Measurements from ENCODE around the gene ZIC5.

GRCh38 chr13:99944102-99944501 lies 27.5 kb downstream of the ZIC5 start:
- TF ChIP-seq, protein P1, sequence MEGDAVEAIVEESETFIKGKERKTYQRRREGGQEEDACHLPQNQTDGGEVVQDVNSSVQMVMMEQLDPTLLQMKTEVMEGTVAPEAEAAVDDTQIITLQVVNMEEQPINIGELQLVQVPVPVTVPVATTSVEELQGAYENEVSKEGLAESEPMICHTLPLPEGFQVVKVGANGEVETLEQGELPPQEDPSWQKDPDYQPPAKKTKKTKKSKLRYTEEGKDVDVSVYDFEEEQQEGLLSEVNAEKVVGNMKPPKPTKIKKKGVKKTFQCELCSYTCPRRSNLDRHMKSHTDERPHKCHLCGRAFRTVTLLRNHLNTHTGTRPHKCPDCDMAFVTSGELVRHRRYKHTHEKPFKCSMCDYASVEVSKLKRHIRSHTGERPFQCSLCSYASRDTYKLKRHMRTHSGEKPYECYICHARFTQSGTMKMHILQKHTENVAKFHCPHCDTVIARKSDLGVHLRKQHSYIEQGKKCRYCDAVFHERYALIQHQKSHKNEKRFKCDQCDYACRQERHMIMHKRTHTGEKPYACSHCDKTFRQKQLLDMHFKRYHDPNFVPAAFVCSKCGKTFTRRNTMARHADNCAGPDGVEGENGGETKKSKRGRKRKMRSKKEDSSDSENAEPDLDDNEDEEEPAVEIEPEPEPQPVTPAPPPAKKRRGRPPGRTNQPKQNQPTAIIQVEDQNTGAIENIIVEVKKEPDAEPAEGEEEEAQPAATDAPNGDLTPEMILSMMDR (IDR thresholded peaks at IDR 0.05): no peak
- TF ChIP-seq EP300 (IDR thresholded peaks at IDR 0.05) (no peak), POLR2AphosphoS5 (IDR thresholded peaks at IDR 0.05) (no peak), POLR2A (IDR thresholded peaks at IDR 0.05) (no peak)
